IMR-90 (cell line): ENCODE measurements around the gene MEF2A. TPM values are rescaled to one million over a fixed set of nuclear protein-coding genes. Genes with fewer than 3 reads are reported as not detected.

Experiments
- ATAC-seq: fragments of 200-7000 bp; cut with Tn5 transposase; 2 replicates; pipeline ENCODE4 v1.9.1; 2020; ENCODE audit warnings: low read depth, mild to moderate bottlenecking, moderate library complexity
- BruUV-seq: library from RNA; stranded (reverse); fragments of 400-500 nt; replicated peaks from 2 replicates; lab custom pipeline; 2021; lab: Mats Ljungman, UMichigan
- CTCF ChIA-PET: fragments of 300-600 bp; formaldehyde crosslinking; extraction: SDS; loops from one replicate; lab custom pipeline; 2021; ENCODE audit warnings: antibody characterized with exemption; lab: Yijun Ruan, JAX
- POLR2A ChIA-PET: fragments of 300-600 bp; sonication (Branson Sonifier 250); formaldehyde crosslinking; loops from one replicate; lab custom pipeline; 2022; ENCODE audit warnings: antibody characterized with exemption; ENCODE audit not compliant: unreplicated experiment; lab: Charles Lee
- DNase-seq: peaks from one replicate; pipeline ENCODE4 v3.0.0; 2013
- H2AFZ ChIP-seq: replicated peaks from 2 replicates; pipeline ENCODE3; 2013; ENCODE audit warnings: low read length, mild to moderate bottlenecking; ENCODE audit not compliant: poor library complexity
- H2AK5ac ChIP-seq: 2 replicates; pipeline ENCODE4 v1.6.1; 2013; ENCODE audit warnings: low read depth, low read length, inconsistent platforms
- H2AK9ac ChIP-seq: replicated peaks from 2 replicates; pipeline ENCODE3; 2013; ENCODE audit warnings: mild to moderate bottlenecking, low read depth, low read length, moderate library complexity; ENCODE audit not compliant: poor library complexity
- H2BK120ac ChIP-seq: 2 replicates; pipeline ENCODE4 v1.6.1; 2013; ENCODE audit warnings: low read depth, low read length, inconsistent platforms
- H2BK15ac ChIP-seq: 3 replicates; pipeline ENCODE4 v1.6.1; 2013; ENCODE audit warnings: low read depth, low read length, inconsistent platforms
- H2BK20ac ChIP-seq: 2 replicates; pipeline ENCODE4 v1.6.1; 2013; ENCODE audit warnings: low read depth, mild to moderate bottlenecking, inconsistent platforms, low read length, moderate library complexity
- H2BK5ac ChIP-seq: 2 replicates; pipeline ENCODE4 v1.6.1; 2013; ENCODE audit warnings: mild to moderate bottlenecking, low read depth, low read length, inconsistent platforms; ENCODE audit not compliant: poor library complexity, severe bottlenecking
- H3K14ac ChIP-seq: replicated peaks from 2 replicates; pipeline ENCODE4 v1.6.1; 2013; ENCODE audit warnings: low read depth, low read length, inconsistent platforms
- H3K18ac ChIP-seq: 2 replicates; pipeline ENCODE4 v1.6.1; 2013; ENCODE audit warnings: low read depth, low read length, control low read depth
- H3K23ac ChIP-seq: 2 replicates; pipeline ENCODE4 v1.6.1; 2013; ENCODE audit warnings: low read depth, low read length, inconsistent platforms
- H3K27ac ChIP-seq: 2 replicates; pipeline ENCODE4 v1.5.1; 2013; ENCODE audit warnings: mild to moderate bottlenecking, control low read depth, low read length; ENCODE audit not compliant: insufficient read depth
- H3K27me3 ChIP-seq: 2 replicates; pipeline ENCODE4 v1.6.1; 2013; ENCODE audit warnings: low read length; ENCODE audit not compliant: control insufficient read depth, insufficient read depth
- H3K36me3 ChIP-seq: 2 replicates; pipeline ENCODE4 v1.6.1; 2013; ENCODE audit warnings: low read length, mixed read lengths; ENCODE audit not compliant: control insufficient read depth, insufficient read depth
- H3K4ac ChIP-seq: 2 replicates; pipeline ENCODE4 v1.6.1; 2013; ENCODE audit warnings: low read depth, low read length, inconsistent platforms
- H3K4me1 ChIP-seq: 2 replicates; pipeline ENCODE4 v1.6.1; 2013; ENCODE audit warnings: low read length, mixed read lengths; ENCODE audit not compliant: control insufficient read depth, insufficient read depth
- H3K4me2 ChIP-seq: 2 replicates; pipeline ENCODE4 v1.6.1; 2013; ENCODE audit warnings: low read depth, mild to moderate bottlenecking, control low read depth, low read length, moderate library complexity
- H3K4me3 ChIP-seq: 2 replicates; pipeline ENCODE4 v1.5.1; 2013; ENCODE audit warnings: low read depth, mild to moderate bottlenecking, control low read depth, low read length, moderate library complexity; ENCODE audit not compliant: insufficient read depth
- H3K56ac ChIP-seq: 2 replicates; pipeline ENCODE4 v1.6.1; 2013; ENCODE audit warnings: low read length, inconsistent platforms; ENCODE audit not compliant: insufficient read depth; ENCODE audit errors: extremely low read depth
- H3K79me1 ChIP-seq, 2 experiments: 2 replicates each; pipeline ENCODE4 v1.6.1; 2013; ENCODE audit warnings: low read length in 2 of 2, inconsistent platforms in 1 of 2, low read depth in 1 of 2
- H3K9ac ChIP-seq: 2 replicates; pipeline ENCODE4 v1.6.1; 2013; ENCODE audit warnings: low read depth, low read length, control low read depth
- H3K9me1 ChIP-seq: 2 replicates; pipeline ENCODE4 v1.6.1; 2013; ENCODE audit warnings: low read length, inconsistent platforms; ENCODE audit not compliant: insufficient read depth
- H3K9me3 ChIP-seq: 2 replicates; pipeline ENCODE4 v1.6.1; 2013; ENCODE audit warnings: low read length; ENCODE audit not compliant: control insufficient read depth, insufficient read depth
- H4K20me1 ChIP-seq: 2 replicates; pipeline ENCODE4 v1.6.1; 2013; ENCODE audit warnings: low read length, inconsistent platforms; ENCODE audit not compliant: insufficient read depth
- H4K5ac ChIP-seq: 2 replicates; pipeline ENCODE4 v1.6.1; 2013; ENCODE audit warnings: mild to moderate bottlenecking, low read depth, low read length, control low read depth
- H4K8ac ChIP-seq, 2 experiments: 2 replicates each; pipeline ENCODE4 v1.6.1; 2013; ENCODE audit warnings: low read depth in 2 of 2, low read length in 2 of 2, control low read depth in 1 of 2, inconsistent platforms in 1 of 2
- H4K91ac ChIP-seq: 2 replicates; pipeline ENCODE4 v1.6.1; 2013; ENCODE audit warnings: low read depth, low read length, inconsistent platforms; ENCODE audit not compliant: insufficient read depth
- BHLHE40 ChIP-seq: fragments of 150-350 bp; IDR thresholded peaks from 2 replicates; pipeline ENCODE4 v1.6.1; 2016; ENCODE audit warnings: mild to moderate bottlenecking, low read depth, low read length
- CEBPB ChIP-seq: IDR thresholded peaks from 2 replicates; pipeline ENCODE4 v1.6.1; 2012; ENCODE audit warnings: low read depth, low read length, improper control_type of control experiment
- CHD1 ChIP-seq: IDR thresholded peaks from 2 replicates; pipeline ENCODE4 v1.6.1; 2012; ENCODE audit warnings: low read depth, low read length, improper control_type of control experiment
- FOS ChIP-seq: fragments of 150-350 bp; IDR thresholded peaks from 2 replicates; pipeline ENCODE4 v1.6.1; 2016; ENCODE audit warnings: low read depth, low read length
- MAFK ChIP-seq: IDR thresholded peaks from 2 replicates; pipeline ENCODE4 v1.6.1; 2012; ENCODE audit warnings: low read depth, low read length, improper control_type of control experiment
- MAZ ChIP-seq: IDR thresholded peaks from 2 replicates; pipeline ENCODE4 v1.6.1; 2012; ENCODE audit warnings: low read depth, mild to moderate bottlenecking, low read length, improper control_type of control experiment, moderate library complexity, borderline replicate concordance
- MXI1 ChIP-seq: IDR thresholded peaks from 2 replicates; pipeline ENCODE4 v1.6.1; 2012; ENCODE audit warnings: low read depth, mild to moderate bottlenecking, low read length, moderate library complexity, borderline replicate concordance
- NFE2L2 ChIP-seq: fragments of 150-350 bp; IDR thresholded peaks from 2 replicates; pipeline ENCODE4 v1.6.1; 2016; ENCODE audit warnings: low read depth, mild to moderate bottlenecking, low read length
- POLR2A ChIP-seq: IDR thresholded peaks from 2 replicates; pipeline ENCODE4 v1.6.1; 2012; ENCODE audit warnings: mild to moderate bottlenecking, low read depth, low read length
- RAD21 ChIP-seq: IDR thresholded peaks from 2 replicates; pipeline ENCODE4 v1.6.1; 2012; ENCODE audit warnings: low read length, improper control_type of control experiment
- RCOR1 ChIP-seq: IDR thresholded peaks from 2 replicates; pipeline ENCODE4 v1.6.1; 2012; ENCODE audit warnings: mild to moderate bottlenecking, low read length, improper control_type of control experiment; ENCODE audit not compliant: insufficient replicate concordance
- RFX5 ChIP-seq: IDR thresholded peaks from 2 replicates; pipeline ENCODE4 v1.8.0; 2012; ENCODE audit warnings: low read depth, mild to moderate bottlenecking, low read length, moderate library complexity
- SMC3 ChIP-seq: fragments of 150-350 bp; IDR thresholded peaks from 2 replicates; pipeline ENCODE4 v1.6.1; 2016; ENCODE audit warnings: low read depth, mild to moderate bottlenecking, antibody characterized with exemption, low read length, moderate library complexity
- WGBS, 2 experiments: methylation state at CpG; one replicate each; pipeline versions ENCODE4 v1.1.5 to v1.1.7; 2013; ENCODE audit warnings: missing lambda C conversion rate in 2 of 2; ENCODE audit not compliant: insufficient read length in 1 of 2; ENCODE audit errors: extremely low coverage in 2 of 2; 5-methylcytosine and 5-hydroxymethylcytosine counted together
- dilution Hi-C: fragments of 300-500 bp; cut with HindIII; formaldehyde crosslinking; loops from one replicate; pipeline ENCODE4 v1.14.3; 2018; ENCODE audit warnings: low sequenced_read_pairs; ENCODE audit not compliant: unreplicated experiment
- in situ Hi-C: fragments of 300-500 bp; cut with MboI; formaldehyde crosslinking; loops from 3 replicates; pipeline ENCODE4 v1.14.3; 2019; ENCODE audit warnings: low sequenced_read_pairs, inconsistent platforms, mixed read lengths
- intact Hi-C: fragments of 100-400 bp; cut with micrococcal nuclease; formaldehyde crosslinking; loops from 2 replicates; pipeline ENCODE4 v1.10.0; 2022
- polyA plus RNA-seq, 3 experiments: library from polyadenylated mRNA; depleted of rRNA; stranded (reverse); fragments of >200 nt; gene quantifications; 2 replicates each; pipeline ENCODE4 v1.2.3, GENCODE V29; 2012; ENCODE audit warnings: low replicate concordance in 1 of 3
- total RNA-seq: library from RNA; depleted of rRNA; stranded (reverse); fragments of >200 nt; gene quantifications from 2 replicates; pipeline ENCODE4 v1.2.3, GENCODE V29; 2012
- TF ChIP-seq, protein P1 (sequence below): fragments of 150-350 bp; IDR thresholded peaks from 2 replicates; pipeline ENCODE4 v1.6.1; 2017; ENCODE audit warnings: mild to moderate bottlenecking, antibody characterized with exemption, low read length, low read depth
- TF ChIP-seq, protein P2 (sequence below): conservative IDR thresholded peaks from 2 replicates; pipeline ENCODE4 v1.5.1; 2012; ENCODE audit warnings: mild to moderate bottlenecking, low read depth, low read length, improper control_type of control experiment
- TF ChIP-seq, protein P3 (sequence below): fragments of 150-350 bp; IDR thresholded peaks from 2 replicates; pipeline ENCODE4 v1.6.1; 2016; ENCODE audit warnings: low read depth, mild to moderate bottlenecking, low read length, moderate library complexity, borderline replicate concordance

The MEF2A gene
- total and polyA plus RNA-seq, 2 of the 4 experiments (the other 2 are of a cell fraction) = 16.1 to 16.7 TPM

DNA sequence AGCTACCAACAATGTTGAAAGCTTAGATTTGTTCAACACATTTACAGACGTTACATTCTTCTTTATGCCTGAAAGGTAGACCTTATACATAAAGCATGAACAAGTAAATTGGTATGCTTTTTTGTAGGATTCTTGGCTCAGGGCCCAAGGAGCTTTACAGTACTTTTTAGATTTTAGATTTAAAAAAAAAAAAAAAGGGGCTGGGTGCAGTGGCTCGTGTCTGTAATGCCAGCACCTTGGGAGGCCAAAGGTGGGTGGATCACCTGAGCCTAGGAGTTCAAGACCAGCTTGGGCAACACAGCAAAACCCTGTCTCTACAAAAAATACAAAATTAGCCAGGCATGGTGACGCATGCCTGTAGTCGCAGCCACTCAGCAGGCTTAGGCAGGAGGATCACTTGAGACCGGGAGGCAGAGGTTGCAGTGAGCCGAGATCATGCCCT is 39.7 kb downstream of the MEF2A start:
- no peak overlapping the region for H4K5ac ChIP-seq
- CTCF ChIA-PET = no interaction called here
- H2BK5ac ChIP-seq = no peak overlapping the region
- H3K4me1 ChIP-seq = peaks cover 3% of the 10 kb centered on the region; the same call in 1 of the 2 replicates
- no peak overlapping the region for H3K14ac ChIP-seq
- H3K79me1 ChIP-seq = peaks cover 37 to 53% of the 10 kb centered on the region in 2 experiments
- H2AK5ac ChIP-seq = no peak overlapping the region
- ATAC-seq (no peak), DNase-seq (peak; percentile 6)
- H3K4me2 ChIP-seq = no peak overlapping the region
- H3K36me3 ChIP-seq = peaks cover 6% of the 10 kb centered on the region; the same call in 1 of the 2 replicates
- H2AFZ ChIP-seq = no peak overlapping the region
- H4K91ac ChIP-seq = no peak overlapping the region
- H3K23ac ChIP-seq = no peak overlapping the region
- no peak overlapping the region for H3K9ac ChIP-seq
- in situ Hi-C loops (no loop called here), intact Hi-C loops (no loop called here), dilution Hi-C loops (no loop called here)
- H3K4ac ChIP-seq = no peak overlapping the region
- H2BK120ac ChIP-seq = no peak overlapping the region
- no peak overlapping the region for H3K18ac ChIP-seq
- H4K20me1 ChIP-seq = peaks cover 29% of the 10 kb centered on the region; the same call in 1 of the 2 replicates
- POLR2A ChIA-PET = interaction anchor here (0.6 kb wide), 1 partner anchor 265 kb away, joined by 4 read pairs; no protein-coding TSS in a partner anchor
- no peak overlapping the region for H2BK20ac ChIP-seq
- no peaks in the 10 kb centered on the region for H3K9me3 ChIP-seq
- no peak overlapping the region for H3K4me3 ChIP-seq
- no peak overlapping the region for H2BK15ac ChIP-seq
- H3K27ac ChIP-seq = no peak overlapping the region
- no peak for TF ChIP-seq CEBPB
- no peak for TF ChIP-seq NFE2L2
- TF ChIP-seq, protein P1, sequence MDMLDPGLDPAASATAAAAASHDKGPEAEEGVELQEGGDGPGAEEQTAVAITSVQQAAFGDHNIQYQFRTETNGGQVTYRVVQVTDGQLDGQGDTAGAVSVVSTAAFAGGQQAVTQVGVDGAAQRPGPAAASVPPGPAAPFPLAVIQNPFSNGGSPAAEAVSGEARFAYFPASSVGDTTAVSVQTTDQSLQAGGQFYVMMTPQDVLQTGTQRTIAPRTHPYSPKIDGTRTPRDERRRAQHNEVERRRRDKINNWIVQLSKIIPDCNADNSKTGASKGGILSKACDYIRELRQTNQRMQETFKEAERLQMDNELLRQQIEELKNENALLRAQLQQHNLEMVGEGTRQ = no peak
- no peak for TF ChIP-seq FOS
- no peak for TF ChIP-seq RAD21
- TF ChIP-seq, protein P2, sequence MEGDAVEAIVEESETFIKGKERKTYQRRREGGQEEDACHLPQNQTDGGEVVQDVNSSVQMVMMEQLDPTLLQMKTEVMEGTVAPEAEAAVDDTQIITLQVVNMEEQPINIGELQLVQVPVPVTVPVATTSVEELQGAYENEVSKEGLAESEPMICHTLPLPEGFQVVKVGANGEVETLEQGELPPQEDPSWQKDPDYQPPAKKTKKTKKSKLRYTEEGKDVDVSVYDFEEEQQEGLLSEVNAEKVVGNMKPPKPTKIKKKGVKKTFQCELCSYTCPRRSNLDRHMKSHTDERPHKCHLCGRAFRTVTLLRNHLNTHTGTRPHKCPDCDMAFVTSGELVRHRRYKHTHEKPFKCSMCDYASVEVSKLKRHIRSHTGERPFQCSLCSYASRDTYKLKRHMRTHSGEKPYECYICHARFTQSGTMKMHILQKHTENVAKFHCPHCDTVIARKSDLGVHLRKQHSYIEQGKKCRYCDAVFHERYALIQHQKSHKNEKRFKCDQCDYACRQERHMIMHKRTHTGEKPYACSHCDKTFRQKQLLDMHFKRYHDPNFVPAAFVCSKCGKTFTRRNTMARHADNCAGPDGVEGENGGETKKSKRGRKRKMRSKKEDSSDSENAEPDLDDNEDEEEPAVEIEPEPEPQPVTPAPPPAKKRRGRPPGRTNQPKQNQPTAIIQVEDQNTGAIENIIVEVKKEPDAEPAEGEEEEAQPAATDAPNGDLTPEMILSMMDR = no peak
- no peak for TF ChIP-seq SMC3
- TF ChIP-seq CHD1 = no peak
- TF ChIP-seq, protein P3, sequence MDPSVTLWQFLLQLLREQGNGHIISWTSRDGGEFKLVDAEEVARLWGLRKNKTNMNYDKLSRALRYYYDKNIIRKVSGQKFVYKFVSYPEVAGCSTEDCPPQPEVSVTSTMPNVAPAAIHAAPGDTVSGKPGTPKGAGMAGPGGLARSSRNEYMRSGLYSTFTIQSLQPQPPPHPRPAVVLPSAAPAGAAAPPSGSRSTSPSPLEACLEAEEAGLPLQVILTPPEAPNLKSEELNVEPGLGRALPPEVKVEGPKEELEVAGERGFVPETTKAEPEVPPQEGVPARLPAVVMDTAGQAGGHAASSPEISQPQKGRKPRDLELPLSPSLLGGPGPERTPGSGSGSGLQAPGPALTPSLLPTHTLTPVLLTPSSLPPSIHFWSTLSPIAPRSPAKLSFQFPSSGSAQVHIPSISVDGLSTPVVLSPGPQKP = no peak
- no peak for TF ChIP-seq MXI1
- TF ChIP-seq MAFK = no peak
- no peak for TF ChIP-seq POLR2A
- no peak for TF ChIP-seq RCOR1
- TF ChIP-seq MAZ = no peak
- TF ChIP-seq BHLHE40 = no peak
- no peak for TF ChIP-seq RFX5
- H3K27me3 ChIP-seq = no peaks in the 10 kb centered on the region
- no peak overlapping the region for H2AK9ac ChIP-seq
- H3K9me1 ChIP-seq = peaks cover 8% of the 10 kb centered on the region; the same call in 1 of the 2 replicates
- 50% methylated on average over 1 of the region's 6 CpGs; no CpG with 5 or more reads in 1 of the 2 experiments for WGBS, 2 experiments
- H4K8ac ChIP-seq = 0 out of 4 replicates have a peak overlapping the region, but pooled peaks of 1 of the 2 experiments have one; percentile 19
- BruUV-seq = no TSS peak
- H3K56ac ChIP-seq = no peak overlapping the region
